Fibroblast of villous mesenchyme (primary cell): ENCODE results near the gene CTPS1. TPM values are rescaled to one million over a fixed set of nuclear protein-coding genes. Genes with fewer than 3 reads are reported as not detected.

Experiments
- DNase-seq: peaks from one replicate; pipeline ENCODE4 v3.0.0-alpha.2; 2010; ENCODE audit warnings: low read depth
- H3K4me3 ChIP-seq: 2 replicates; pipeline ENCODE4 v1.5.1; 2011; ENCODE audit warnings: low read depth, mild to moderate bottlenecking, low read length
- small RNA-seq: library from RNA; depleted of rRNA; stranded (forward); fragments of <200 nt; gene quantifications from one replicate; pipeline ENCODE3, GENCODE V24; 2012
- total RNA-seq: library from RNA; depleted of rRNA; stranded (reverse); fragments of >200 nt; gene quantifications from 2 replicates; pipeline ENCODE4 v1.2.3, GENCODE V29; 2012
- TF ChIP-seq, protein P1 (sequence below): IDR thresholded peaks from 2 replicates; pipeline ENCODE4 v1.5.1; 2012; ENCODE audit warnings: low read depth, mild to moderate bottlenecking, low read length; ENCODE audit not compliant: insufficient read depth

The CTPS1 gene
- total RNA-seq, 1 donor, result 42.3 TPM

DNA sequence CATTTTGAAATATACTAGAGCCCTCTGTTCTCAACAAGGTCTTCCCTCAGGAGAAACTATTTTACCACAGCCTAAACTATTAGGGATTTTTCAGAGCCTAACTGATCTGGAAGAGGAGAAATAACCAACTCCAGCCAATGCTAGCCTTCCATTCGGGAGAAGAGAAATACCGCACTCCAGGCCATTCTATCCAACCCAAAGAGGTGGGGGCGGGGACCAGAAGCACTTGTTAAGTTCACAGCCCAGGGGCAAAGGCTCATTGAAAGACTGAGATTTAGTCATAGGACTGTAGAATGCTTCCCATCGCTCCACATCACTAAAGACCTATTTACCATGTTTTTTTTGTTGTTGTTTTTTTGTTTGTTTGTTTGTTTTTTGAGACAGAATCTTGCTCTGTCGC is 77.4 kb downstream of the CTPS1 start:
- no peak for DNase-seq
- H3K4me3 ChIP-seq, result no peak overlapping the region
- TF ChIP-seq, protein P1, sequence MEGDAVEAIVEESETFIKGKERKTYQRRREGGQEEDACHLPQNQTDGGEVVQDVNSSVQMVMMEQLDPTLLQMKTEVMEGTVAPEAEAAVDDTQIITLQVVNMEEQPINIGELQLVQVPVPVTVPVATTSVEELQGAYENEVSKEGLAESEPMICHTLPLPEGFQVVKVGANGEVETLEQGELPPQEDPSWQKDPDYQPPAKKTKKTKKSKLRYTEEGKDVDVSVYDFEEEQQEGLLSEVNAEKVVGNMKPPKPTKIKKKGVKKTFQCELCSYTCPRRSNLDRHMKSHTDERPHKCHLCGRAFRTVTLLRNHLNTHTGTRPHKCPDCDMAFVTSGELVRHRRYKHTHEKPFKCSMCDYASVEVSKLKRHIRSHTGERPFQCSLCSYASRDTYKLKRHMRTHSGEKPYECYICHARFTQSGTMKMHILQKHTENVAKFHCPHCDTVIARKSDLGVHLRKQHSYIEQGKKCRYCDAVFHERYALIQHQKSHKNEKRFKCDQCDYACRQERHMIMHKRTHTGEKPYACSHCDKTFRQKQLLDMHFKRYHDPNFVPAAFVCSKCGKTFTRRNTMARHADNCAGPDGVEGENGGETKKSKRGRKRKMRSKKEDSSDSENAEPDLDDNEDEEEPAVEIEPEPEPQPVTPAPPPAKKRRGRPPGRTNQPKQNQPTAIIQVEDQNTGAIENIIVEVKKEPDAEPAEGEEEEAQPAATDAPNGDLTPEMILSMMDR, result no peak

Small RNAs within 50 kb of the gene (small RNA-seq; reads per million reads assigned to genes)
- not detected for gene UBE2V1P8

Other genes with a start within 250 kb of the CTPS1 start
- gene KCNQ4, start 195.9 kb upstream of the CTPS1 start, total RNA-seq, result under 0.01 TPM in 2 replicates
- 1.7 and 5.2 TPM in 2 replicates for gene CITED4, start 117.3 kb upstream of the CTPS1 start, total RNA-seq
- under 0.01 and 0.64 TPM in 2 replicates for gene SLFNL1, start 42.0 kb downstream of the CTPS1 start, total RNA-seq